Neuron (in vitro differentiated cells): ENCODE measurements around the gene CAMK1D.

Source experiments
- H2AFZ ChIP-seq: one replicate; pipeline ENCODE4 v1.6.1; 2013; ENCODE audit warnings: low read depth, mild to moderate bottlenecking, inconsistent platforms, low read length, moderate library complexity
- H3K27me3 ChIP-seq: one replicate; pipeline ENCODE4 v1.6.1; 2013; ENCODE audit warnings: low read length; ENCODE audit not compliant: insufficient read depth
- H3K36me3 ChIP-seq: one replicate; pipeline ENCODE4 v1.6.1; 2013; ENCODE audit warnings: low read length; ENCODE audit not compliant: insufficient read depth
- H3K4me1 ChIP-seq: one replicate; pipeline ENCODE4 v1.6.1; 2013; ENCODE audit warnings: low read length; ENCODE audit not compliant: insufficient read depth
- H3K4me3 ChIP-seq: 2 replicates; pipeline ENCODE4 v1.5.1; 2013; ENCODE audit warnings: mild to moderate bottlenecking, low read length, moderate library complexity
- H3K9me3 ChIP-seq: one replicate; pipeline ENCODE4 v1.6.1; 2013; ENCODE audit warnings: low read length

Gene CAMK1D

GRCh38 chr10:12586741-12587140, 237.4 kb downstream of the CAMK1D start:
- Histone ChIP-seq H3K9me3 (peaks cover 2% of the 10 kb centered on the region), H3K4me3 (no peak overlapping the region), H3K27me3 (no peaks in the 10 kb centered on the region), H3K4me1 (peaks cover 12% of the 10 kb centered on the region), H2AFZ (no peak overlapping the region), H3K36me3 (no peaks in the 10 kb centered on the region)

- Histone ChIP-seq H3K36me3 (no peaks in the 10 kb centered on the region), H2AFZ (no peak overlapping the region), H3K27me3 (no peaks in the 10 kb centered on the region), H3K9me3 (peaks cover 2% of the 10 kb centered on the region), H3K4me1 (peaks cover 12% of the 10 kb centered on the region), H3K4me3 (no peak overlapping the region)
Measured at GRCh38 chr10:12587451-12587888, 238.1 kb downstream of the CAMK1D start.

- peaks cover 12% of the 10 kb centered on the region for H3K4me1 ChIP-seq
- no peaks in the 10 kb centered on the region for H3K27me3 ChIP-seq
- peaks cover 2% of the 10 kb centered on the region for H3K9me3 ChIP-seq
- no peaks in the 10 kb centered on the region for H3K36me3 ChIP-seq
- no peak overlapping the region for H2AFZ ChIP-seq
- no peak overlapping the region for H3K4me3 ChIP-seq
Measured at GRCh38 chr10:12588091-12588860, 238.9 kb downstream of the CAMK1D start.

GRCh38 chr10:12589291-12589690, 239.9 kb downstream of the CAMK1D start:
- Histone ChIP-seq H2AFZ (no peak overlapping the region), H3K4me1 (peaks cover 12% of the 10 kb centered on the region), H3K36me3 (no peaks in the 10 kb centered on the region), H3K4me3 (no peak overlapping the region), H3K9me3 (peaks cover 2% of the 10 kb centered on the region), H3K27me3 (no peaks in the 10 kb centered on the region)

- peaks cover 12% of the 10 kb centered on the region for H3K4me1 ChIP-seq
- peaks cover 2% of the 10 kb centered on the region for H3K9me3 ChIP-seq
- H3K27me3 ChIP-seq = no peaks in the 10 kb centered on the region
- H2AFZ ChIP-seq = no peak overlapping the region
- H3K36me3 ChIP-seq = no peaks in the 10 kb centered on the region
- H3K4me3 ChIP-seq = no peak overlapping the region
Measured at GRCh38 chr10:12589791-12590190, 240.4 kb downstream of the CAMK1D start.

- Histone ChIP-seq H3K36me3 (no peaks in the 10 kb centered on the region), H2AFZ (no peak overlapping the region), H3K4me3 (no peak overlapping the region), H3K4me1 (peaks cover 12% of the 10 kb centered on the region), H3K27me3 (no peaks in the 10 kb centered on the region), H3K9me3 (no peaks in the 10 kb centered on the region)
Measured at GRCh38 chr10:12590675-12591659, 241.6 kb downstream of the CAMK1D start.

- no peaks in the 10 kb centered on the region for H3K27me3 ChIP-seq
- H3K36me3 ChIP-seq = no peaks in the 10 kb centered on the region
- no peaks in the 10 kb centered on the region for H3K9me3 ChIP-seq
- no peak overlapping the region for H3K4me3 ChIP-seq
- no peak overlapping the region for H2AFZ ChIP-seq
- peaks cover 12% of the 10 kb centered on the region for H3K4me1 ChIP-seq
Measured at GRCh38 chr10:12592967-12593366, 243.6 kb downstream of the CAMK1D start.

GRCh38 chr10:12594448-12594944, 245.1 kb downstream of the CAMK1D start:
- Histone ChIP-seq H3K9me3 (peaks cover 2% of the 10 kb centered on the region), H3K36me3 (no peaks in the 10 kb centered on the region), H2AFZ (no peak overlapping the region)

GRCh38 chr10:12595936-12596576, 246.7 kb downstream of the CAMK1D start:
- Histone ChIP-seq H3K36me3 (no peaks in the 10 kb centered on the region), H3K4me3 (no peak overlapping the region), H3K9me3 (peaks cover 4% of the 10 kb centered on the region), H3K27me3 (no peaks in the 10 kb centered on the region), H2AFZ (no peak overlapping the region), H3K4me1 (peaks cover under 1% of the 10 kb centered on the region)

More at GRCh38 chr10:12594448-12594944, 245.1 kb downstream of the CAMK1D start:
- Histone ChIP-seq H3K27me3 (no peaks in the 10 kb centered on the region), H3K4me3 (no peak overlapping the region), H3K4me1 (peaks cover 10% of the 10 kb centered on the region)

- Histone ChIP-seq H3K36me3 (no peaks in the 10 kb centered on the region), H3K9me3 (peaks cover 4% of the 10 kb centered on the region), H3K4me1 (no peaks in the 10 kb centered on the region), H3K27me3 (no peaks in the 10 kb centered on the region), H2AFZ (no peak overlapping the region), H3K4me3 (no peak overlapping the region)
Measured at GRCh38 chr10:12597176-12597575, 247.8 kb downstream of the CAMK1D start.

GRCh38 chr10:12597788-12598765, 248.7 kb downstream of the CAMK1D start:
- H3K4me3 ChIP-seq = no peak overlapping the region
- H3K27me3 ChIP-seq = no peaks in the 10 kb centered on the region
- H2AFZ ChIP-seq = no peak overlapping the region
- no peaks in the 10 kb centered on the region for H3K4me1 ChIP-seq
- H3K9me3 ChIP-seq = peaks cover 4% of the 10 kb centered on the region
- H3K36me3 ChIP-seq = no peaks in the 10 kb centered on the region

- H3K27me3 ChIP-seq = no peaks in the 10 kb centered on the region
- no peak overlapping the region for H2AFZ ChIP-seq
- H3K4me3 ChIP-seq = no peak overlapping the region
- H3K36me3 ChIP-seq = no peaks in the 10 kb centered on the region
- H3K9me3 ChIP-seq = peaks cover 4% of the 10 kb centered on the region
- H3K4me1 ChIP-seq = no peaks in the 10 kb centered on the region
Measured at GRCh38 chr10:12600652-12601051, 251.3 kb downstream of the CAMK1D start.
